ENCODE results near the gene DDIAS. TPM values are rescaled to one million over a fixed set of nuclear protein-coding genes. Genes with fewer than 3 reads are reported as not detected.

DDIAS gene
- total RNA-seq, 1 experiment from 2014 or later: 17.1 TPM

GRCh38 chr11:82937554-82937953 lies 36.0 kb downstream of the DDIAS start (continued):
- TF ChIP-seq REST (IDR thresholded peaks at IDR 0.05; ENCODE audit: low read depth): no peak
- no peak for TF ChIP-seq FOSL1 (IDR thresholded peaks at IDR 0.05; ENCODE audit: low read depth)
- TF ChIP-seq SRF (IDR thresholded peaks at IDR 0.05; ENCODE audit: low read depth): no peak

DNA sequence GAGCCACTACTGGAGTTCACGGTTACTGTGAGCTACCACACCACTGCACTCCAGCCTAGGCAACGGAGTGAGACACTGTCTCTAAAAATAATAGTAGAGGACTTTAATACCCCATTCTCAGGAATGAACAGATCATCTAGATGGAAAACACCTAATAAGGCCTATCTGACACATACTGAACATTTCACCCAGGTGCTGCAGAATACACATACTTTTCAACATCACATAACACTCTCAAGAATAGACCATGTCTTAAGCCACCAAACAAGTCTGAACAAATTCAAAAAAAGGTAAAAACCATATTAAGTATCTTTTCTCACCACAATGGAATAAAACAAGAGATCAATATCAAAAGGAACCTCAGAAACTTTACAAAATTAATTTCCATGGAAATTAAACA lies 37.9 kb downstream of the DDIAS start:
- H4K20me1 ChIP-seq (ENCODE audit: insufficient read depth): no peaks in the 10 kb centered on the region
- no peak overlapping the region for H3K9ac ChIP-seq (ENCODE audit: low read length)
- ChIA-PET POLR2A (no interaction called here), RAD21 (ENCODE audit: low non-redundant PET in 1 of 2, low total read pairs in 2 of 2, uncharacterized antibody in 2 of 2, unreplicated experiment in 2 of 2) (no interaction called here), CTCF (interaction anchor here (1.6 kb wide), 1 partner anchor 9 kb away, joined by 4 read pairs; no protein-coding TSS in a partner anchor)
- DNase-seq (ENCODE audit: low read depth, low spot score): no peak
- no peaks in the 10 kb centered on the region for H3K9me3 ChIP-seq (ENCODE audit: control insufficient read depth in 1 of 2, insufficient read depth in 1 of 2, low read depth in 1 of 2, low read length in 2 of 2)
- no peak overlapping the region for H3K4me3 ChIP-seq (replicated peaks in 1 of 2; ENCODE audit: low read depth in 1 of 2, low read length in 2 of 2)
- H3K4me1 ChIP-seq (ENCODE audit: control insufficient read depth in 1 of 2, insufficient read depth in 2 of 2, low read length in 2 of 2): no peaks in the 10 kb centered on the region
- H3K4me2 ChIP-seq (ENCODE audit: low read length): no peak overlapping the region
- no peaks in the 10 kb centered on the region for H3K27me3 ChIP-seq (ENCODE audit: insufficient read depth, low read length)
- H3K79me2 ChIP-seq (ENCODE audit: insufficient read depth, low read length): no peaks in the 10 kb centered on the region
- no peak for ATAC-seq
- no peak for TF ChIP-seq SP1 (IDR thresholded peaks at IDR 0.05; ENCODE audit: low read depth)
- no peak for TF ChIP-seq EZH2phosphoT487 (IDR thresholded peaks at IDR 0.05; ENCODE audit: borderline replicate concordance)
- TF ChIP-seq TCF7L2 (IDR thresholded peaks at IDR 0.05; ENCODE audit: borderline replicate concordance, extremely low read depth, insufficient read depth, insufficient read length): no peak
- TF ChIP-seq SRF (IDR thresholded peaks at IDR 0.05; ENCODE audit: low read depth): no peak
- TF ChIP-seq ZFX (IDR thresholded peaks at IDR 0.05): no peak
- no peak for TF ChIP-seq POLR2AphosphoS5 (IDR thresholded peaks at IDR 0.05; ENCODE audit: low read depth, low read length)
- TF ChIP-seq REST (IDR thresholded peaks at IDR 0.05; ENCODE audit: low read depth): no peak
- TF ChIP-seq ATF3 (IDR thresholded peaks at IDR 0.05): no peak
- TF ChIP-seq EZH2 (IDR thresholded peaks at IDR 0.05): no peak
- no peak for TF ChIP-seq ELF1 (IDR thresholded peaks at IDR 0.05; ENCODE audit: borderline replicate concordance, low read depth)
- H3K27ac ChIP-seq (ENCODE audit: low read depth, low read length): no peak overlapping the region
- no TSS peak for BruUV-seq (replicated peaks)
- H3K36me3 ChIP-seq (ENCODE audit: control insufficient read depth in 1 of 2, insufficient read depth in 2 of 2, low read length in 2 of 2): no peaks in the 10 kb centered on the region
- intact Hi-C loops (cut with micrococcal nuclease): no loop called here
- no peaks in the 10 kb centered on the region for H3K9me2 ChIP-seq (ENCODE audit: insufficient read depth)
- H2AFZ ChIP-seq (ENCODE audit: low read depth, low read length, poor library complexity, severe bottlenecking): no peak overlapping the region

Data from HCT116 (cell line).